HTR-8/SVneo (cell line): ENCODE measurements around the gene QSOX2.

Experiments
- DNase-seq: peaks from one replicate; pipeline ENCODE4 v3.0.0; 2011; ENCODE audit warnings: low spot score, mixed read lengths; ENCODE audit not compliant: insufficient read length
- FAIRE-seq: peaks from 2 replicates; lab custom pipeline; 2011; peaks lifted over from hg19 to GRCh38; lab: Jason Lieb, UNC

The QSOX2 gene

DNA sequence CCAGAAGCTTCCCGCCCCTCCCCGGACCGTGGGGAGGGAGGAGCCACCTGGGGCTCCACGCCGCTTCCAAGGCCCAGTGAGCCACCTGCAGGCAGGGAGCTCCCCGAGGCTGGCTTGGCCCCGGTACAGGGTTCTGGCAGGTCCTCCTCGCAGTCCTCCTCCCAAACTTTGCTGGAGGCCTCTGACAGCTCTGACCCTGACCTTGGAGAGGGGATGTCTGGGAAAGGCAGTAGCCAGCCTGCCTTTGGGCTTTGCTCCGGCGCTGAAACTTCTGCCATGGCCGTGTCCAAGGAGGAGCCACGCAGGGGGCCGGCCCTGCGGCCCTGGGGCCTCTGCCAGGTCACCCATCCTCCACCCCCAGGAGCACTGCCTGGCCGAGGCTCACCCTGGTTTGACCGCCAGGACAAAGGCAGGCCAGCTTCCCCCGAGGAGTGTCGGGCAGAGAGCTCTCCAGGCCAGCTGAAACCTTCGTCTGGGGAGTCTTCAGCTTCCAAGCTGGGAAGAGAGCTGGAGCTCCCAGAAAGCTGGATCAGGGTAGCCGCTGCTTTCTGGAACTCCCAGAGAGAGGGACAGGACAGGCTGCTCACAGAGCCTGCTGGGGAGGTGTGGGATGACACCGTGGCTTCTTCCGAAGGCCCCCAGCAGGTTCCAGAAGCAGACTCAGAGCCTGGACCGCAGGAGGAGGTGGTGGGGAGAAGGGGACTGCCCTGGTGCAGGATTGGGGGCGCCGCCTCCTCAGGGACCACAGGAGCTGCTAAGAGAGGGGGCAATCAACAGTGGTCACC is 9.0 kb upstream of the QSOX2 start:
- DNase-seq (no peak), FAIRE-seq (no peak)

- DNase-seq: no peak
- FAIRE-seq: no peak
Observed at GRCh38 chr9:136253246-136254130, 7.9 kb upstream of the QSOX2 start.

- no peak for FAIRE-seq
- no peak for DNase-seq
Observed at GRCh38 chr9:136252846-136253245, 7.2 kb upstream of the QSOX2 start.

DNA sequence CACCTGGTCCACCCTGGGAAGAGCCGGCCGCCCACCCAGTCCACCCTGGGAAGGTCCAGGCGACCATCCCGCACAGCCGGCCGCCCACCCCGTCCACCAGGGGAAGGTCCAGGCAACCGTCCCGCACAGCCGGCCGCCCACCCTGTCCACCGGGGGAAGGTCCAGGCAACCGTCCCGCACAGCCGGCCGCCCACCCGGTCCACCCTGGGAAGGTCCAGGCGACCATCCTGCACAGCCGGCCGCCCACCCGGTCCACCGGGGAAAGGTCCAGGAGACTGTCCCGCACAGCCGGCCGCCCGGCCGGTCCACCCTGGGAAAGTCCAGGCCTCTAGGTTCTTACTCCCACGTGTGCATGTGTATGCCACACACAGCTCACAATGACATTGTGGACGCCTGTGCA is 6.7 kb upstream of the QSOX2 start:
- DNase-seq: no peak
- no peak for FAIRE-seq

- DNase-seq (no peak), FAIRE-seq (no peak)
Observed at GRCh38 chr9:136251264-136252115, 5.9 kb upstream of the QSOX2 start.

- FAIRE-seq (no peak), DNase-seq (no peak)
Observed at GRCh38 chr9:136250676-136251075, 5.1 kb upstream of the QSOX2 start.

- FAIRE-seq (no peak), DNase-seq (no peak)
Observed at GRCh38 chr9:136249877-136250559, 4.4 kb upstream of the QSOX2 start.

DNA sequence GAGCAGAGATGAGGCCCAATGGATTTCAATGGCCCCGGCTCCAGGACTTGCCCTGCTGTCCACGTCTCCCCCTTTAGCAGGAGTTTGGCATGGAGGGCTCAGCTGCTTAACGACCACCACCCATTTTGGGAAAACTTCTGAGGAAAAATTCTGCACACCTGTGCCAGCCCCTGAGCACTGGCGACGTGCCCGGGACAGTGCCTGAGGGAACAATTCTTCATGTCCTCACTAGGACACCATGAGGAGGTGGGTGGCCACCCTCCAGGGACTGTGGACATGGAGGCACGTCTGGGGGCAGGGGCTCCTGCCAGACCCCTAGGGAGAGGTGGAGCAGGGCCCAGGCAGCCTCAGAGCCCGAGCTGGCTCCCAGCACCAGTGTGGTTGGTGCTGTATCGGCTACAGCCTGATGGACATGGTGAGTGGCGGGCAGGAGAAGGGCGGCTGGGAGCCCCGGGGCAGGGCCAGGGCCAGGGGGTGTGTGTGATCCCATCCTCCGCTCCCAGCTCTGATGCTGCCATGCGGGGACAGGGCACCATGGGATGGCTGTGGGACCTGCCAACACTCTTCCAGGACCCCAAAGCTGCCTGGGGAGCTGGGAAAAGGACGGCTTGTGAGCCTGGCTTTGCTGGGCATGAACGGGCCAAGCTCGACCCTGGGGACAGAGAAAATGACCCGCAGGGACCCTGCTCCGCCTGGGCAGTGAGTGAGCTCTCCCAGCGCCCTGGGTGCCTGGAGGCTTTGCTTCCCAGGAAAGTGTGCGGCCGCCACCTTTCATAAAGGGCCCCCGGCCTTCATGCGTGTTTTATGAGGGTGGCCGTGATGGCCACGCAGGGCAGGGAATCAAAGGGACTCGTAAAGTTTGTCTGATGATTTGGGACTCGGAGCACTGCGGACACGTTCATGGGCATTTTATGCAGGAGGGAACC is 3.6 kb upstream of the QSOX2 start:
- DNase-seq (no peak), FAIRE-seq (no peak)

DNA sequence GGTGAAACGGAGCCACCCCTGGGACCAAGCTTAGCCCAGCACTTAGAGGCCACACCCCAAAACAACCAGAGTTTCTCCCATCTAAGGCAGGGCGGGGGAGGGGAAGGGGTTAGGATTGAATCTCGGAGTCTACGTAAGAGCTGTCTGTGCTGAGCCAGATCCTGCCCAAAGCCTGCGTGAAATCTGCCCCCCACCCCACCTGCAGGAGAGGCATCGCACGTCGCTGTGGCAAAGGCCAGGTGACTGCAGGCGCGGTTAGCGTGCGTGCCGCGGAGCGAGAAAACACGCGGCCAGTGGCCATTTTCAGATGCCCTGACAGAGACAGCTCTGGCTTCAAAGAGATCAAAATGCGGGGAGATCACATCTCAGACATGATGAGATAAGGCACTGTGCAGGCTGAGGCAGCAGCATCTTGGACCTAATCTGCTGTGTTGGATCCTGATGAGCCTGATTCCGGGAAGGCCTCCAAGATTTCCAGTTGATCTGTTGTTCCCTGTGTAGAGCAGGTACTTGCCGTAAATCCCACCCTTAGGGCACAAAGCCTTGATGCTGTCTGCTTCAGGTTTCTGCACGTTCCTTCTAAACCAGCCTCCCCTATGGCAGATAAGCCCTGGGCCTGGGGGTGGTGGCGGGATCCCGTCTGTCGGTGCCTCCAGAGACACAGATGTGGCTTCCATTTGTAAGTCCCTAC is 2.5 kb upstream of the QSOX2 start:
- DNase-seq: no peak
- no peak for FAIRE-seq

DNA sequence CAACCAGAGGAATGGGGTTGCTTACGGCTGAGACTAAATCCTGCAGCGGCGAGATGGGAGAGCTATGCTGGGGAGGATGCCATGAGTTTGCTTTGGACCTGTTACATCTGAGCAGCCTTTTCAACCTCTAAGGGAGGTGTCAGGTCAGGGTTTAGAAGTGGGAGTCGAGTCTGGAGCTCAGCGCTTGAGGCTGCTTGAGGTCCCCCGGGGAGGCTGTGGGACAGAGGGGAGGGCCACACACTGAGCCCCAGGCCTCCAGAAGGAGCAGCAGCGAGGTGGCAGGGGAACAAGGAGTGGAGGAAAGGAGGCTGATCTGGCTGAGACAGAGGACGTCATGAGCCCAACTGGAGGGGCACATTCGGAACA is 1.9 kb upstream of the QSOX2 start:
- DNase-seq (no peak), FAIRE-seq (no peak)

GRCh38 chr9:136246849-136247550 is 1.4 kb upstream of the QSOX2 start:
- FAIRE-seq: no peak

GRCh38 chr9:136244969-136245218 is 718 bp downstream of the QSOX2 start:
- DNase-seq (no peak), FAIRE-seq (no peak)

More at GRCh38 chr9:136246849-136247550, 1.4 kb upstream of the QSOX2 start:
- DNase-seq: no peak

DNA sequence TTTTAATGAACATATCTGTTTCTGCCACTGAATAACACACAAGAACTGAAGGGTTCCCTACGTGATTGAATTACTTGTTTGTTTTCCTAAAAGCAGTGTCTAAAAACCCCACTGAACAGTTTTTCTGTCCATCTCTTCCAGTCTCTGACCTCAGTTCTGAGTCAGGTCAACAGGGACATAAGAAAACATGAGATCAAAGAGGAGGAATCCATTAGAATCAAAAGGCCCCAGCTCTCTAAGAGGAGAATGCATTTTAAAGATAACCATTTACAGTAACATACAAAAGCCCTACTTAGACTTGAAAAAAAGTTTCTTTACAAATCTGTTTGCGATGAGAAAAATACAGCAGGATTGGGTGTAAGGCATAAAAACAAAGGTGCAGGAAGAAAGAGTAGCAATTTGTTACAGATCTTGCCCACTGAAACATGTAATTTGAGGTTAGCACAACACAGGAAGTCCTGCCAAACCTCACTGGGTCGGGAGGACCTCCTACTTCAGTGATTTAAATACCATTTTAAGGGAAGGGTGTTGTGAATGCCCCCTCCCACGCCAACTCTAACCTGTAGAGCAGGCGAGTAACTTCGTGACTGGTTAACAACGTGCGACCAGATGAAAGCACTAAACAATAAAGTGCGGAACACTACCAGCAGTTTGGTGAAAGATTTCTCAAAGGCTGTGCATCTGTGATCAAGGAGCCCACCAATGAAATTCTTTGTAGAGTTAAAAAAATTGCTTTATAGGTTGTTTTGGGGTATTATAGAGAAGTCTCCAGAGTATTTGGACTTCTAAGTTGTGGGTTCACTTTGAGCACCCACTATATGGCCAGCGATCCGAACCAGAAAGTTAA is 1.3 kb downstream of the QSOX2 start:
- DNase-seq: no peak
- no peak for FAIRE-seq

GRCh38 chr9:136243631-136244030 is 2.0 kb downstream of the QSOX2 start:
- FAIRE-seq (no peak), DNase-seq (no peak)

DNA sequence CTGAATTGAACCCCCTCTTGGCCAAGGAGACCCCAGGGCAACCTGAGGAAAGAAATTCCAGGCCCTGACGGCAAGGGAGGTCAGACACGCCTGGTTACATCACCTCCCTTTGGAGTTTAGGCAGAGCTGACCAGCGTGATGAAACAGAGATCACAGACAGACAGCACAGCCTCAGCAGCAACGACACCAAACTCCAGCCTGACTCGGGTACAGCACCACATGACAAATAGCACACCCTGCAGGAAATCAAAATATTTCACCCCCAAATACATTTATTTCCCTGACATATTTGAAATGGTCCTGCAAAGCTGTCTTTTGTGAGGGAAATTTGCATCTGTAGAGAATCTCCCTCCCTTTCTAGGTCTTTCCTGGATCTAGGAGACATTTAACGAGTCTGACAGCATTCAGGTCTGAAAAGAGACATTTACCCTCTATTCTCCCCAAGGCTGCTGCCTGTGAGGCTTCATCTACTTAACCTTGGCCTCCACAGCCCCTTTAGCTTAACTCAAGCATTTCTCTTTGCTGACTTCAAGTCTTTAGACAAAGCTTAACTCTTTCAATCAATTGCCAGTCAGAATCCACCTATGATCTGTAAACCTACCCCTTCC is 2.6 kb downstream of the QSOX2 start:
- FAIRE-seq (no peak), DNase-seq (no peak)

DNA sequence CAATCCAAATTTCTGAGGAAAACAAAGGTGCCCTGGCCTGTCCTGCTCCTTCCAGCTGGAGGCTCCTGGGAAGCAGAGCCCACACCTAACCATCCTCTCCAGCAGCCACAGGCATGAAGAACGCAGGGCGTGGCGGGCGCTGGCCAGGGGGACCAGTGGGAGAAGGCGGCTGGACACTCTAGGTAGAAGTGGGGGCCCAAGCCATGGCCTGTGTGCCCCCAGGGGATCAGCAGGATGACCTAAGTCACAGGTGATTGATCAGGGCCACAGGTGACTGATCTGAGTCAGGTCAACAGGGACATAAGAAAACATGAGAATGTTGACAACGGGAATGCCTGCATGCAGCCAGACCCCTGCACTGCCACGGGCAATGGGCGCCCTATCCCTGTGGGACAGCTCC is 3.4 kb downstream of the QSOX2 start:
- DNase-seq (no peak), FAIRE-seq (no peak)

DNA sequence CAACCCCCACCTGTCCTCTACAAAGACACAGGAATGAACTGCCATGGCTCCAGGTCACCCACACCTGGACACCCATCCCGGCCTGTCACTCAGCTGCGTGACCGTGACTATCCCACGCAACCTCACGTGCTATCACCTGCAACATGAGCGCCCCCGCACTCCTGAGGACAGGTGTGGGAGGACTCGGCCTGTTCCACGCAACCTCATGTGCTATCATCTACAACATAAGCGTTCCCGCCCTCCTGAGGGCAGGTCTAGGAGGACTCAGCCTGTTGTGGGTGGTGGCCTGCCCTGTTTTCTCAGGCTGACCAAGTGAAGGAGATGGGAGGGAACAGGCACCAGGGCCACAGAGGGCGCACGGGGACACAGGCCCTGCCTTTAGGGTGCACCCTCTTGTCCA is 4.1 kb downstream of the QSOX2 start:
- DNase-seq: no peak
- no peak for FAIRE-seq
